Measurements from ENCODE around the gene S1PR3. TPM values are rescaled to one million over a fixed set of nuclear protein-coding genes. Genes with fewer than 3 reads are reported as not detected.
A peak's percentile ranks its signal among the peaks of the same experiment; 100 is the strongest.

S1PR3 gene
- total and polyA plus RNA-seq, 2 donors (not counting 1 experiment from before 2014, with no cell fraction given): 20.5 to 23.8 TPM

DNA sequence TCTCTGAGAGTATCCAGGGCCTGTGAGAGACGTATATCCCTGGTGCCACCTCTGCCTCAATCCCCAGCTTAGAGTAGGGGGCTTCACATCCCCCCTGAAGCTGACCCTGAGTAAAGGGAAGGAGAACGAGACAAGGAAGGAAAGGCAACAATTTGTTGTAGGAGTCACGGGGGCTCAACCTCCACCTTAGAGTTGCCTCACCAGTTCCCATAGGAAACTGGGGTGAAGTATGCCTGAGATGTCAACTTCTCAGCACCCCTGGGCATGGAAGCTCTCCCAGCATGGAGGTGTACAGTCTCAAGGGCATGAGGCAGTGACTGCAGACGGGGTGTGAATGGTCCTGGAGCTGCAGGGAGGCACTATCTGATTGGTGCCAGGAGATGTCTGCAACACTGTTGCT, 53.6 kb downstream of the S1PR3 start:
- Histone ChIP-seq H3K9ac (ENCODE audit: insufficient read depth, low read length) (no peak overlapping the region), H3K4me3 (replicated peaks in 1 of 4; ENCODE audit: control extremely low read depth in 1 of 4, insufficient read depth in 1 of 4, low read depth in 3 of 4, low read length in 4 of 4) (no peak overlapping the region), H3K79me2 (ENCODE audit: control insufficient read depth, insufficient read depth, low read length) (no peaks in the 10 kb centered on the region), H3K36me3 (ENCODE audit: control insufficient read depth, insufficient read depth, low read length) (no peaks in the 10 kb centered on the region), H3K4me1 (ENCODE audit: control insufficient read depth, extremely low read depth, insufficient read depth, low read length) (no peaks in the 10 kb centered on the region), H2AFZ (ENCODE audit: low read length) (no peak overlapping the region), H3K4me2 (ENCODE audit: extremely low read depth, insufficient read depth, low read length) (no peak overlapping the region), H4K20me1 (ENCODE audit: control insufficient read depth, extremely low read depth, insufficient read depth, low read length) (no peaks in the 10 kb centered on the region), H3K27me3 (ENCODE audit: control insufficient read depth, insufficient read depth, low read length) (no peaks in the 10 kb centered on the region), H3K9me3 (ENCODE audit: control insufficient read depth, insufficient read depth, low read depth, low read length) (no peaks in the 10 kb centered on the region), H3K27ac (ENCODE audit: insufficient read depth, low read length) (no peak overlapping the region)
- no peak for DNase-seq (ENCODE audit: low read depth in 2 of 2)
- TF ChIP-seq, protein P1, sequence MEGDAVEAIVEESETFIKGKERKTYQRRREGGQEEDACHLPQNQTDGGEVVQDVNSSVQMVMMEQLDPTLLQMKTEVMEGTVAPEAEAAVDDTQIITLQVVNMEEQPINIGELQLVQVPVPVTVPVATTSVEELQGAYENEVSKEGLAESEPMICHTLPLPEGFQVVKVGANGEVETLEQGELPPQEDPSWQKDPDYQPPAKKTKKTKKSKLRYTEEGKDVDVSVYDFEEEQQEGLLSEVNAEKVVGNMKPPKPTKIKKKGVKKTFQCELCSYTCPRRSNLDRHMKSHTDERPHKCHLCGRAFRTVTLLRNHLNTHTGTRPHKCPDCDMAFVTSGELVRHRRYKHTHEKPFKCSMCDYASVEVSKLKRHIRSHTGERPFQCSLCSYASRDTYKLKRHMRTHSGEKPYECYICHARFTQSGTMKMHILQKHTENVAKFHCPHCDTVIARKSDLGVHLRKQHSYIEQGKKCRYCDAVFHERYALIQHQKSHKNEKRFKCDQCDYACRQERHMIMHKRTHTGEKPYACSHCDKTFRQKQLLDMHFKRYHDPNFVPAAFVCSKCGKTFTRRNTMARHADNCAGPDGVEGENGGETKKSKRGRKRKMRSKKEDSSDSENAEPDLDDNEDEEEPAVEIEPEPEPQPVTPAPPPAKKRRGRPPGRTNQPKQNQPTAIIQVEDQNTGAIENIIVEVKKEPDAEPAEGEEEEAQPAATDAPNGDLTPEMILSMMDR (conservative IDR thresholded peaks at IDR 0.05 in 1 of 2, IDR thresholded peaks at IDR 0.05 in 1 of 2; ENCODE audit: low read depth in 1 of 2, low read length in 2 of 2): no peak
- TF ChIP-seq EZH2 (IDR thresholded peaks at IDR 0.05; ENCODE audit: low read length, missing control alignments): no peak

DNA sequence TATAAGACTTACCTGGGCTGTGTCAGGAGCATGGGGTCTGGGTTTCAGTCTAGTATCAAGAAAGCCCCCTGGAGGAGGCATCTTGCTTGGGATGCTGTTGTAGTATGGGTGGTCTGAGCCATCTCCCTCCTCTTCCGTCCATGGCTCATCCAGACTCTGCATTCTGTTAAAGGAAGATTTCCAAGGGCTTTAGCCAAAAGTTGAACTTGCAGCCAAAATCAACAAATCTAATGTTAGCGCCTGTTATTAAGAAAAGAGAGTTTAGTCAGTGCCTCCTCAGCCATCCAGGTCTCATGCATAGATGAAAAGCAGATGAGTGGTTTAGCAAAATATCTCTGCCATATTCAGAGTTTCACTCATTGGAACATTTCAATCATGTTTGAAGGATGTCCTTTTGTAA, 55.6 kb downstream of the S1PR3 start:
- no peak overlapping the region for H2AFZ ChIP-seq (ENCODE audit: low read length)
- H3K27ac ChIP-seq (ENCODE audit: insufficient read depth, low read length): no peak overlapping the region
- no peak overlapping the region for H3K4me2 ChIP-seq (ENCODE audit: extremely low read depth, insufficient read depth, low read length)
- peak; percentile 44 to 69 for DNase-seq (ENCODE audit: low read depth in 2 of 2)
- H4K20me1 ChIP-seq (ENCODE audit: control insufficient read depth, extremely low read depth, insufficient read depth, low read length): no peaks in the 10 kb centered on the region
- H3K4me3 ChIP-seq (replicated peaks in 1 of 4; ENCODE audit: control extremely low read depth in 1 of 4, insufficient read depth in 1 of 4, low read depth in 3 of 4, low read length in 4 of 4): no peak overlapping the region
- H3K79me2 ChIP-seq (ENCODE audit: control insufficient read depth, insufficient read depth, low read length): no peaks in the 10 kb centered on the region
- TF ChIP-seq, protein P1 (conservative IDR thresholded peaks at IDR 0.05 in 1 of 2, IDR thresholded peaks at IDR 0.05 in 1 of 2; ENCODE audit: low read depth in 1 of 2, low read length in 2 of 2): no peak
- no peak for TF ChIP-seq EZH2 (IDR thresholded peaks at IDR 0.05; ENCODE audit: low read length, missing control alignments)
- H3K36me3 ChIP-seq (ENCODE audit: control insufficient read depth, insufficient read depth, low read length): no peaks in the 10 kb centered on the region
- H3K9me3 ChIP-seq (ENCODE audit: control insufficient read depth, insufficient read depth, low read depth, low read length): no peaks in the 10 kb centered on the region
- H3K4me1 ChIP-seq (ENCODE audit: control insufficient read depth, extremely low read depth, insufficient read depth, low read length): no peaks in the 10 kb centered on the region
- no peak overlapping the region for H3K9ac ChIP-seq (ENCODE audit: insufficient read depth, low read length)
- no peaks in the 10 kb centered on the region for H3K27me3 ChIP-seq (ENCODE audit: control insufficient read depth, insufficient read depth, low read length)

DNA sequence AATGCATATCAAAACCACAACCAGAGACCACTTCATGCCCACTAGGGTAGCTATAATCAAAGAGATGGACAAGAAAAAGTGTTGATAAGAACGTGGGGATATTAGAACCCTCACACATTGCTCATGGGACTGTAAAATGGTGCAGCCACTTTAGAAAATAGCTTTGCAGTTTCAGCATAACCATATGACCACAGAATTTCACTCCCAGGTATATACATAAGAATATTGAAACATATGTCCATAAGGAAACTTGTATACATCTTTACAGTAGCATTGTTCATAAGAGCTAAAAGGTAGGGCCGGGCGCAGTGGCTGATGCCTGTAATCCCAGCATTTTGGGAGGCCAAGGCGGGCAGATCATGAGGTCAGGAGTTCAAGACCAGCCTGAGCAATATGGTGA, 56.4 kb downstream of the S1PR3 start:
- Histone ChIP-seq H2AFZ (ENCODE audit: low read length) (no peak overlapping the region), H3K4me1 (ENCODE audit: control insufficient read depth, extremely low read depth, insufficient read depth, low read length) (no peaks in the 10 kb centered on the region), H3K27ac (ENCODE audit: insufficient read depth, low read length) (no peak overlapping the region), H3K4me3 (replicated peaks in 1 of 4; ENCODE audit: control extremely low read depth in 1 of 4, insufficient read depth in 1 of 4, low read depth in 3 of 4, low read length in 4 of 4) (no peak overlapping the region), H3K36me3 (ENCODE audit: control insufficient read depth, insufficient read depth, low read length) (no peaks in the 10 kb centered on the region), H3K79me2 (ENCODE audit: control insufficient read depth, insufficient read depth, low read length) (no peaks in the 10 kb centered on the region), H3K27me3 (ENCODE audit: control insufficient read depth, insufficient read depth, low read length) (no peaks in the 10 kb centered on the region), H3K9me3 (ENCODE audit: control insufficient read depth, insufficient read depth, low read depth, low read length) (no peaks in the 10 kb centered on the region), H3K9ac (ENCODE audit: insufficient read depth, low read length) (no peak overlapping the region), H3K4me2 (ENCODE audit: extremely low read depth, insufficient read depth, low read length) (no peak overlapping the region), H4K20me1 (ENCODE audit: control insufficient read depth, extremely low read depth, insufficient read depth, low read length) (no peaks in the 10 kb centered on the region)
- no peak for DNase-seq (ENCODE audit: low read depth in 2 of 2)
- no peak for TF ChIP-seq EZH2 (IDR thresholded peaks at IDR 0.05; ENCODE audit: low read length, missing control alignments)
- TF ChIP-seq, protein P1 (conservative IDR thresholded peaks at IDR 0.05 in 1 of 2, IDR thresholded peaks at IDR 0.05 in 1 of 2; ENCODE audit: low read depth in 1 of 2, low read length in 2 of 2): no peak
